Measurements from ENCODE around the gene SHC2.

GRCh38 chr19:407511-408440, 53.1 kb downstream of the SHC2 start:
- TF ChIP-seq CTCF (conservative IDR thresholded peaks at IDR 0.05; ENCODE audit: low read depth in 2 of 2) (no peak), POLR2AphosphoS5 (IDR thresholded peaks at IDR 0.05; ENCODE audit: low read depth) (no peak), REST (IDR thresholded peaks at IDR 0.05; ENCODE audit: unreplicated experiment) (no peak), EZH2 (IDR thresholded peaks at IDR 0.05; ENCODE audit: low read depth, unreplicated experiment) (no peak), CREB1 (CRISPR knock-in tag; IDR thresholded peaks at IDR 0.05; ENCODE audit: low read depth) (no peak), EZH2phosphoT487 (IDR thresholded peaks at IDR 0.05; ENCODE audit: unreplicated experiment) (no peak), JUNB (IDR thresholded peaks at IDR 0.05; ENCODE audit: unreplicated experiment) (no peak), STAT1 (IDR thresholded peaks at IDR 0.05; ENCODE audit: unreplicated experiment) (no peak), ZNF114 (CRISPR knock-in tag; IDR thresholded peaks at IDR 0.05) (no peak), ETS1 (IDR thresholded peaks at IDR 0.05) (no peak), NANOG (IDR thresholded peaks at IDR 0.05; ENCODE audit: borderline replicate concordance) (no peak), ZNF331 (CRISPR knock-in tag; IDR thresholded peaks at IDR 0.05; ENCODE audit: low read depth) (no peak), ZNF462 (CRISPR knock-in tag; IDR thresholded peaks at IDR 0.05) (no peak)

All from GM23338 (cell line).